GM21367 (cell line): ENCODE data around the gene TGFBR3L.
"Not testable (repeated sequence)": the region's sequence is repeated elsewhere in the genome, so short reads cannot be mapped to it uniquely, and the experiment has no call there.

Experiments
- ATAC-seq: cut with Tn5 transposase; IDR thresholded peaks from one replicate; pipeline ENCODE4 v1.9.1; 2021; ENCODE audit not compliant: unreplicated experiment

TGFBR3L gene

GRCh38 chr19:7947939-7948338 lies 33.3 kb downstream of the TGFBR3L start:
- ATAC-seq: no peak

DNA sequence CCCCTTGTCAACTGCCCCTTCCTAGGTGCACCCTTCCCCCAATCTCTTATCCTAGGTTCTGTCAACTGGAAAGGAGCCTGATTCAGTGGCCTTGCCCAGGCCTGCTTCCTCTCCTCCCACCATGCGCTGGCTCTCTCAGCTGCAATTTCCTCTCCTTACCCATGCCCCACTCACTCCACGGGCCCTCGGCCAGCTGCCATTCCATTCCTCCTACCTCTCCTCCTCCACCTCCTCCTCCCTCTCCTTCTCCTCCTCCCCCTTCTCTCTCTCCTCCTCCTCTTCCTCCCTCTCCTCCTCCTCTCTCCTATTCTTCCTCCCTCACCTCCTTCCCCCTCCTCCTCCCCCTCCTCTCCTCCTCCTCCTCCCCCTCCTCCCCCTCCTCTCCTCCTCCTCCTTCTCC lies 38.4 kb downstream of the TGFBR3L start:
- ATAC-seq: no peak

- ATAC-seq: no peak
Measured at GRCh38 chr19:7953576-7953975, 38.9 kb downstream of the TGFBR3L start.

GRCh38 chr19:7955696-7956095 lies 41.1 kb downstream of the TGFBR3L start:
- no peak for ATAC-seq

DNA sequence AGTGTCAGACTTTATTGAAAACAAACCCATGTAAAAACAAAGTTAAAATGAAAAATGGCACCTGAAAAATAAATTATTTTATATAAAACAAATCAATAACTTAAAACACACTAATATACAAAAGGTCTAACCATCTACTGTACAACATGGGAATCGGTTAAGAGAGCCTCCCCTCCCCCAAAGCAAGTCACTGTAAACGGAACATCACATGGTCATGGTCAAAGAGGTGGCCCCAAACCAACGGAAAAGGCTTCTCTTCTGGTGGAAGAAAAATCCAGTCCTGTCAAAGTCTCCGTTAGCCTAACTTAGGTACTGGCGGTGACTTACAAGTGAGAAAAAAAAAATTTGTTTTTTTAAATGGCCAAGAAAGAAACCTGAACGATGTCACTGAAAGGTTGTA lies 44.6 kb downstream of the TGFBR3L start:
- no peak for ATAC-seq

- not testable (repeated sequence) for ATAC-seq
Measured at GRCh38 chr19:7961082-7961481, 46.5 kb downstream of the TGFBR3L start.

- no peak for ATAC-seq
Measured at GRCh38 chr19:7961920-7962626, 47.4 kb downstream of the TGFBR3L start.

DNA sequence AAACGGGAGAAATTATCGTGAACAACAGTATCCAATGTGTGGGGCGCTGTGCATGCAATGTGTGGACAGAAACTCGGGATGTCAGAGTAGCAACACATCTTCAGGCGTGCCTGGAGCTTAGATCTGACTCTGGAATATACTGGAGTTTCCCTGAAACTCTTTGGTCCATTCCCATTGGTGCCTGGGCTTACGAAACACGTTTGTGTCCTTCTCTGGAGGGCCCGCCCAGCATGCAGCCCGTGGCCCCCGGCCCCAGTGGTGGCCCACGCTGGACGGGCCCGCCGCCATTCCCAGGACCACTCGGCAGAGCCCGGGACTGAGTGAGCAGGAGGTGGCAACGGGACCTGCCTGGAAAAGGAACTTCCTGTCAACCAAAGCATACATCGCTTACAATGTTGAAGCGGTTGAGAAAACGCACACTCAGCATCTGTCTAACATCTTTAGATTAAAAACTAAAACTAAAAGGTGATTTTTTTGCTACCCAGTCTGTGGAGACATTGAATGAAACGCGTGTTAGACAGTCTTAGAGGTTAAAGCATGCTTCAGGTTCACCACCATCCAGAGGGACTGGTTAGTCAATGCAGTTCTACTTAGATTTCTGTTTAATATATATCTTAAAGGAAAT lies 48.1 kb downstream of the TGFBR3L start:
- no peak for ATAC-seq

GRCh38 chr19:7963566-7963965 lies 48.9 kb downstream of the TGFBR3L start:
- no peak for ATAC-seq

DNA sequence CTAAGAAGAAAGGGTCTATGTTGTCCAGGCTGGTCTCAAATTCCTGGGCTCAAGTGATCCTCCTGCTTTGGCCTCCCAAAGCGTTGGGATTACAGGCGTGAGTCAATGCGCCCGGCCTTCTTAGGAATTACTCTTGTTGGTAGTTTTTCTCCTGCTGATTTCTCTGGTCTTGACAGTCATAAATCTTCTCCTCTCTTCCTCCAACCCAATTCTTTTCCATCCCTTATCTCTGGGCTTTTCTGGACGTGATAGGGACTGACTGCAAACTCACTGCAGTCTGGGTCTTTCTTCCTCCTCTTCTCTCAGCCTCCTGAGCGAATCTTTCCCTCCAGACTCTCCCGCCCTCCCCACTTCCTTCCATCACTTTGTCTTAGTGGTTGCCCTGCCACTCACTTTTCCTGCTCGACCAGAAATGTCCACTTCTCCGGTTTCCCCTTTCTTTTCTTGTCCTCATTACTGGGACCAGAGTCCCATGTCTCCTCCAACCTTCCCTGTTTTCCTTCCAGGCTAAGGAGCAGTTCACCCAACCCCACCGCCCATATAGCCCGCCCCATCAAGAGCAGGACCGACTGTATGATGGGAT lies 50.7 kb downstream of the TGFBR3L start:
- no peak for ATAC-seq

GRCh38 chr19:7965921-7966665 lies 51.5 kb downstream of the TGFBR3L start:
- no peak for ATAC-seq

DNA sequence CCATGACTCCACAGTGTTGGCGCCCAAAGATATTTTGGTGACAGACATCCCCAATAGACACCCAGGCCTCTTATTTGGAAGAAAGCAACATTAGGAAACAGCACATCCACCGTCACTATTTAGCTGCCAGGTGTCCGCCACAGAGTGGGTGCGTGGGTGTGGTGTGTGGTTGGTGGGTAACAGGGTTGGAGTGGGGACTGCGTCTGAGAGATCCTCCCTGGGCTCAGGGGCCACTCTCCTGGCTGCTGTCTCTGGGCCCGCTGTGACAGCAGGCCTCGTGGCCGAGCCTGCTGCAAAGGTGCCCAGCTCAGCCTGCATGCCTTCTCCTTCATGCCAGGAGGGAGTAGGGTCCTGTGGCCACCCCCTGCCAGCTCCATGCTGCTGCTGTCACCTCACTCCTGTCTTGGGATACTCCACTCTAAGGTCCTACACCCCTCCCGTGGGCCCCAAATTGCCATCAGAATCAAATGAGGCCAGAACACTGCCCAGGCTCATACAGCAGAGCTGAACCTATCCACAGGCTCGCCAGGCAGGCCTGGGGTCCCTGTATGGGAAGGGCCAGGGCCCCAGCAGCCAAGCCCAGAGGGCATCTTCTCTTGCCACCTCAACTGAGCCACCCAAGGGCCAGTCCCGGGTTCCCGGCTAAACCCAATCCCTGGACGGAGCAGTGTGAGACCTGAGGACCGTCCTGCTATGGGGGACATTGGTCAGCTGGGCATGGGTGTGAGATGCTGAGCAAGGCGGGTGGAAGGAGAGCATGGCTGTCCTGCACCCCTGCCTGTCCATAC lies 53.6 kb downstream of the TGFBR3L start:
- no peak for ATAC-seq
